ENCODE measurements around the gene PPP1R7.

PPP1R7 gene

DNA sequence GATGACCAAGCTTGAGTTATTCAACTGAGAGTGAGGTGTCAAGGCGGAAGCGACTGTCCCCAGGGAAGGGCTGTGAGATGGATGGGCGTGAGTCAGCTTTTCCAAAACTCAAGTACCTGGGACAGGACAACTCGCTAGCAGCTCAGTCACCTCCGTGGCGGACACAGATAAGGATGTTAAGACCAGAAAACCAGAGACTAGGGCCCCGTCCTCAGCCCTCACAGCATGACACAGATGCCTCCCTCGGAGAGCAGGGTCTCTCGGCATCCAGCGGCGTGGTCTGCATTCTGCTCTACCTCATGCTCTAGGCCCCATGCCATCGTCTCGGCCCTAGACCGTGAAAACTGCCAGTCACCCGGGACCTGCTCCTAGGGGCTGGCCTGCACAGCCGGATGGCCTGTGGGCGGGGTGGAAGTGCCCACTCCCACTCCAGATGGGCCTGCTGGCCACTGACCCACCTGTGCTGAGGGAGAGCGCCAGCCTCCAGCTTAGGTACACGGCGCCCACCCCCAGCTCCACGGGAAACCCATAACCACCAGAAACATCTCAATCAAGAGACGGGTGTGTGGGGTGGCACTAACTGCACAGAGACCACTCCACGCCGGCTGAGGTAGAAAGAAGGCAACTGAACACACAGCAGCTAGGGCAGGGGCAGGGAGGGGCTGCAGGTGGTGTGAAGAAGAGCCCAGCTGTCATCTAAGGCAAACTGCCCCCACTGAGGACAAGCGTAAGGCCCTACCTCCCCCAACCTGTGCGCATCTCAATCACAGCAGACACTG, 78.0 kb downstream of the PPP1R7 start:
- DNase-seq (ENCODE audit: low spot score): no peak
- in situ Hi-C loops (cut with MboI; ENCODE audit: low pct_unique_long_range_greater_than_20kb, low sequenced_read_pairs, unreplicated experiment): no loop called here
- TF ChIP-seq, protein P1, sequence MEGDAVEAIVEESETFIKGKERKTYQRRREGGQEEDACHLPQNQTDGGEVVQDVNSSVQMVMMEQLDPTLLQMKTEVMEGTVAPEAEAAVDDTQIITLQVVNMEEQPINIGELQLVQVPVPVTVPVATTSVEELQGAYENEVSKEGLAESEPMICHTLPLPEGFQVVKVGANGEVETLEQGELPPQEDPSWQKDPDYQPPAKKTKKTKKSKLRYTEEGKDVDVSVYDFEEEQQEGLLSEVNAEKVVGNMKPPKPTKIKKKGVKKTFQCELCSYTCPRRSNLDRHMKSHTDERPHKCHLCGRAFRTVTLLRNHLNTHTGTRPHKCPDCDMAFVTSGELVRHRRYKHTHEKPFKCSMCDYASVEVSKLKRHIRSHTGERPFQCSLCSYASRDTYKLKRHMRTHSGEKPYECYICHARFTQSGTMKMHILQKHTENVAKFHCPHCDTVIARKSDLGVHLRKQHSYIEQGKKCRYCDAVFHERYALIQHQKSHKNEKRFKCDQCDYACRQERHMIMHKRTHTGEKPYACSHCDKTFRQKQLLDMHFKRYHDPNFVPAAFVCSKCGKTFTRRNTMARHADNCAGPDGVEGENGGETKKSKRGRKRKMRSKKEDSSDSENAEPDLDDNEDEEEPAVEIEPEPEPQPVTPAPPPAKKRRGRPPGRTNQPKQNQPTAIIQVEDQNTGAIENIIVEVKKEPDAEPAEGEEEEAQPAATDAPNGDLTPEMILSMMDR (IDR thresholded peaks at IDR 0.05; ENCODE audit: extremely low read depth, insufficient read depth, missing control alignments): no peak

DNA sequence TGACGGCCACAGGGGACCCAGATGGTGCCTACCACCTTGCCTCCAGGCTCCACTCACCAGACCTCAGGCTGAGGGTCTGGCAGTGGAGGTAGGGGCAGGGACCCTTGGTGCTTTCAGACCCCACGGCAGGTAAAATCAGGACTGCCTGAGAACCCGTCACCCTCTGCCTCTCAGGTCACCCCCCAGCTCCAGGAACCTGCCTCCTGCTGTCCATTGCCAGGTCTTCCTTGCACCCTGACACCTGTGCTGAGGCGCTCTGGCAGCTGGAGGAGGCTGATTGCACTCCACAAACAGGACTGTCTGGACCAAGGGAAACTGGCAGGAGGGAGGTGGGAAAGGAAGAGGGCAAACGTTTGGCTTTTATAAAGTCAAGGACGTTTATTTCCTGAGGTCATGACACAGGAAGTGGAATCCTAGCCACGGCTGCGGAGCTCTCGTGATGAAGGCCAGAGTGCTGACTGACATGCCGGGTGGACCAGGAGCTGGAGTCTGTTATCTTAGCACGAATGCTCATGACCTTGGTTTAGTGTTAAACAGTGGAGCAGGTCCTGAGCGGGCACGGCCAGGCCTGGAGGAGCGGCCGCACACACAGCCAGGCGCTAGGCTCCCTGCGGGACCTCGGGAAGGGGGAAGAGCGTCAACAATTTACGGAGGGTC, 78.7 kb downstream of the PPP1R7 start:
- TF ChIP-seq, protein P1 (IDR thresholded peaks at IDR 0.05; ENCODE audit: extremely low read depth, insufficient read depth, missing control alignments): no peak
- no peak for DNase-seq (ENCODE audit: low spot score)
- in situ Hi-C loops (cut with MboI; ENCODE audit: low pct_unique_long_range_greater_than_20kb, low sequenced_read_pairs, unreplicated experiment): no loop called here

DNA sequence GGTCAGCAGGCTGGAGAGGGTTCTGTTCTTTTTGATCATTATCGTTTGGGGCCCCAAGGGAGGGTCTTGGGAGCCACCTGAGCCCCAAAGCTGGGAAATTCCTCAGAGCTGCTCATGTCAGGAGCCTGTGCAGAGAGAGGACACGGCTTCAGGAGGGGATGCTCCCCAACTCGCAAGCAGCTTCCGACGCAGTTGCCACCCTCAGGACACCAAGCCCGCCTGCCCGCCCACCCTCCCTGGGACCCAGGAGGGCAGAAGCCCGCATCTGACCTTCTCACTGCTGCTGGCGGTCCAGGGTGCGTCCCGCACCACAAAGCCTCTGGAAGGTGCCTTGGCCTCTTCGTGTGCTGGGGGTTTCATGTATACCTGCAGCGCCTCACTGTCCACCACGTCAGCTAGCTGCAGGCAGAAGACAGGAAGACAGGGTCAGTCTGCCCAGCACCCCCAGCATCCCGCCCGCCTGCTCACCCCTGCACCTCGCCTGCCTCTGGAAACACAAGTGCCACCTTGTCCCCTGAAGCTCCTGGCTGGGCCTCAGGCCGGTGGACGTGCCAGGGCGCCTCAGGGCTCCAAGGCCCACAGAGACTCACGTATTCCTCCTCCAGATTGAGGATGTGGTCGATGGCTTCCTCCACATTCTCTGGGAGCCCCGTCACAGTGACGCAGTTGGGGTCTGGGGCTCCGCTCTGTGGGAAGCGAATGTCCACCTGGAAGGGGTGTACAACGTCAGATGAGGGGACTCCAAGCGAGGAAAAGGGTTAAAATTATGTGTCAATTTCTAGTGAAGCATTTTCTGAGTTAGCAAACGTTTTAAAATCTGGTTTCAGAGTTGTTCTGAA, 79.5 kb downstream of the PPP1R7 start:
- in situ Hi-C loops (cut with MboI; ENCODE audit: low pct_unique_long_range_greater_than_20kb, low sequenced_read_pairs, unreplicated experiment): no loop called here
- TF ChIP-seq, protein P1 (IDR thresholded peaks at IDR 0.05; ENCODE audit: extremely low read depth, insufficient read depth, missing control alignments): no peak
- DNase-seq (ENCODE audit: low spot score): no peak

DNA sequence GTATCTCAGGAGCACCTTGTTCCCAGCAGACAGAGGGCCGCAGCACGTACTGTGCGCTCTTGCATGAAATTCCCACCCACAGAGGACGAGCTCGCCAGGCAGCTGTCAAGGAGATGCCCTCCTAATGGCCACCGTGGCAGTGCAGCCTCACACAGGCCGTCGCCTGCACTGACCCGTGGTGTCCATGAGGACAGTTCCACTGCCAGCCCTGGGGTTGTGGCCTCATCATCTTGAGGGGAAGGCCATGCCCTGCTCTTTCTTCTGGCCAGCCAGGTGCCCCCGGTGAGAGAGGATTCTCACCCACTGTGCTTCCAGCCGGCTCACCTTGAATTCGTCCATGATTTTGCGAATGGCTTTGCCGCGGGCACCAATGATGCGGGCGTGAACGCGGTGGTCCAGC, 80.2 kb downstream of the PPP1R7 start:
- TF ChIP-seq, protein P1 (IDR thresholded peaks at IDR 0.05; ENCODE audit: extremely low read depth, insufficient read depth, missing control alignments): no peak
- in situ Hi-C loops (cut with MboI; ENCODE audit: low pct_unique_long_range_greater_than_20kb, low sequenced_read_pairs, unreplicated experiment): no loop called here
- no peak for DNase-seq (ENCODE audit: low spot score)

DNA sequence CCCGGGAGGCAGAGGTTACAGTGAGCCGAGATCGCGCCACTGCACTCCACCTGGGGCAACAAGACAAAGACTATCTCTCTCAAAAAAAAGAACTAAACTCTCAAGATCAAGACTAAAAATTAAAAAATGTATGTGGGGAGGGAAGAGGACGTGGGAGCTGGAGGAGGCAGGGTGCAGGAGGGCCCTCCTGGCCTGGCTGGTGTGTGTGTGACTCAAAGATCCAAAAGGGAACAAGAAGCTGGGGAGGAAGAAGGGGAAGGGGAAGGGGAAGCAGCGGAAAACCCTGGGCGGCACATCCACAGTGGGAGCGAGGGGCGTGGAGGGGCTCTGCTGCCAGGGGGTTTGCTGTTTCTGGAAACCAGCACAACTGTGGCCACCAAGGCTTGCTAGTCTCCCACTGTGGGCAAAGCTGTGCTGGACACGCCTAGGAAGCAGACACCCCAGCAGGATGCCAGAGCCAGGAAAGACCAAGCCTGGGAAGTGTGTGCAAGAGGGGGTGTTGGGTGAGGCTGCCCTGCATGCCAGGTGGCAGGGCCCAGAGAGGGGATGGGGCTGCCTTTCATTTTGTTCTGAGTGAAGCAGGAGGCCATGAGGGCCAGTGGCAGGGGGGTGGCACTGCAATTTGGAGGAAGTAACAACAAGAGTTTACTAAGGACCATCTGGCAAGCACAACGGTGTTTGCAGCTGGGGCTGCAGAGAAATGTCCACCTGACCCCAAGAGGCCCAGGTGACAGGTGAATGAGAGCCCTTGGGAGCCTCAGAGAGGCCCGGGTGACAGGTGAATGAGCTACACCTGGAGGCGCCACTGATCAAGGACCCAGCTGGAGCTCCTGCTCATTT, 82.7 kb downstream of the PPP1R7 start:
- TF ChIP-seq, protein P1 (IDR thresholded peaks at IDR 0.05; ENCODE audit: extremely low read depth, insufficient read depth, missing control alignments): no peak
- in situ Hi-C loops (cut with MboI; ENCODE audit: low pct_unique_long_range_greater_than_20kb, low sequenced_read_pairs, unreplicated experiment): no loop called here
- no peak for DNase-seq (ENCODE audit: low spot score)

Data from GM13977 (cell line).